Right lung (tissue), 5 donors: Measurements from ENCODE around the gene TCTN3. TPM values are rescaled to one million over a fixed set of nuclear protein-coding genes. Genes with fewer than 3 reads are reported as not detected.
"Not testable (repeated sequence)": the region's sequence is repeated elsewhere in the genome, so short reads cannot be mapped to it uniquely, and the experiment has no call there.

Experiments
- DNase-seq, 2 donors: peaks; one replicate each; pipeline ENCODE4 v3.0.0-alpha.2; 2013
- polyA plus RNA-seq, 5 donors: library from polyadenylated mRNA; unstranded; fragments of 120-200 nt; gene quantifications; one replicate each; pipeline versions ENCODE4 v1.2.1 to v1.2.3, GENCODE V29; 2013; ENCODE audit warnings: inconsistent platforms in 1 of 5, low replicate concordance in 1 of 5; ENCODE audit not compliant: insufficient read length in 5 of 5, insufficient read depth in 1 of 5

Gene TCTN3
- polyA plus RNA-seq, 5 donors: 56.4 to 64.8 (median 59.9) TPM

- DNase-seq: peak in 1 of 2 donors; percentile 2
These were observed 558 bp downstream of the TCTN3 start for GRCh38 chr10:95693071-95693667.

GRCh38 chr10:95691281-95691680 lies 2.4 kb downstream of the TCTN3 start:
- no peak for DNase-seq

- no peak for DNase-seq
These were observed 5.1 kb downstream of the TCTN3 start for GRCh38 chr10:95688648-95689047.

- no peak for DNase-seq
These were observed 9.8 kb downstream of the TCTN3 start for GRCh38 chr10:95683966-95684365.

GRCh38 chr10:95675403-95676116 lies 18.2 kb downstream of the TCTN3 start:
- DNase-seq: no peak

- no peak for DNase-seq
These were observed 19.1 kb downstream of the TCTN3 start for GRCh38 chr10:95674643-95675042.

- DNase-seq: not testable (repeated sequence)
These were observed 21.1 kb downstream of the TCTN3 start for GRCh38 chr10:95672641-95673040.

- DNase-seq: no peak
These were observed 29.2 kb downstream of the TCTN3 start for GRCh38 chr10:95664543-95664942.

- DNase-seq: no peak
These were observed 30.2 kb downstream of the TCTN3 start for GRCh38 chr10:95663496-95663895.

GRCh38 chr10:95661818-95662217 lies 31.9 kb downstream of the TCTN3 start:
- DNase-seq: peak in 1 of 2 donors; percentile 4

- DNase-seq: no peak
These were observed 33.4 kb downstream of the TCTN3 start for GRCh38 chr10:95660283-95660682.

- DNase-seq: no peak
These were observed 36.5 kb downstream of the TCTN3 start for GRCh38 chr10:95657250-95657649.

GRCh38 chr10:95656291-95657164 lies 37.2 kb downstream of the TCTN3 start, which contains the start of gene ALDH18A1:
ALDH18A1 (minus strand) TSS chr10:95656711; CDS start chr10:95653377, 3,334 bp downstream.
- peak; percentile 95 for DNase-seq

GRCh38 chr10:95655571-95656290 lies 38.0 kb downstream of the TCTN3 start:
- DNase-seq: peak; percentile 27 to 30

GRCh38 chr10:95653895-95654294 lies 39.8 kb downstream of the TCTN3 start:
- no peak for DNase-seq

GRCh38 chr10:95651346-95652060 lies 42.2 kb downstream of the TCTN3 start:
- DNase-seq: no peak

GRCh38 chr10:95650232-95650631 lies 43.5 kb downstream of the TCTN3 start:
- no peak for DNase-seq

- DNase-seq: no peak
These were observed 45.6 kb downstream of the TCTN3 start for GRCh38 chr10:95648138-95648537.

- DNase-seq: no peak
These were observed 47.6 kb downstream of the TCTN3 start for GRCh38 chr10:95646160-95646559.

GRCh38 chr10:95644901-95645300 lies 48.8 kb downstream of the TCTN3 start:
- DNase-seq: no peak

- no peak for DNase-seq
These were observed 52.8 kb downstream of the TCTN3 start for GRCh38 chr10:95640891-95641315.
